GM18868 (cell line): ENCODE data around the gene CFAP74.

ENCODE experiments used
- ATAC-seq: cut with Tn5 transposase; IDR thresholded peaks from one replicate; pipeline ENCODE4 v1.9.1; 2021; ENCODE audit warnings: mild to moderate bottlenecking, moderate library complexity; ENCODE audit not compliant: unreplicated experiment

Gene CFAP74

DNA sequence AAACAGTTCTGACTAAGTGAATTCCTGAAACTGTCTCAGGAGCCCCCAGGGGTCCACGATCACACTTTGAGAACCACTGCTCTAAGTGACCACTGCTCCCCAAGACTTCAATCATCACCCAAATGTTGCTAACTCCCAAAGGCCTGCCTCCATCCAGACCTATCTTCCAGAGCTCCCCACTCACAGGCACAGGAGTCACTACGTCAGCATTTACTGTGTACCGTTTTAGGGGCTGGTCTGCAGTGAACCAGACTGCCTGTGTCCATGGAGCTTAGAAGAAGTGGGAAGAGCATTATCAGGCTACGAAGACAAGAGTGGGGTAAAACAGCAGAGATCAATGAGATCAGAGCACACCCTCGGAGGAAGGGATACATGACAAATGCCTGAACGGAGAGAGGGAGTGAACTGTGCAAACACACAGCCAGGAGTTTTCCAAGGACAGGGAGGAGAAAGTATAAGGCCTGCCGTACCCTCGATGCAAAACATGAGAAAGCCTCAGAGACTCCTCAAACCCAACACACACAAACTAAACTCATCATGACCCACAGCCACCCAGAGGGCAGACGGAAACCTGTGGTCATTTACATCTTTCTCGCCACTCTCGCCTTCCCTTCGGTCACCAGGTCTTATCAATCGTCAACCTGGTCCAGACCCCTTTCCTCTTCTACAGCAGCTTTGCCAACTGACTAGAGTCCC is 122.8 kb downstream of the CFAP74 start:
- no peak for ATAC-seq

DNA sequence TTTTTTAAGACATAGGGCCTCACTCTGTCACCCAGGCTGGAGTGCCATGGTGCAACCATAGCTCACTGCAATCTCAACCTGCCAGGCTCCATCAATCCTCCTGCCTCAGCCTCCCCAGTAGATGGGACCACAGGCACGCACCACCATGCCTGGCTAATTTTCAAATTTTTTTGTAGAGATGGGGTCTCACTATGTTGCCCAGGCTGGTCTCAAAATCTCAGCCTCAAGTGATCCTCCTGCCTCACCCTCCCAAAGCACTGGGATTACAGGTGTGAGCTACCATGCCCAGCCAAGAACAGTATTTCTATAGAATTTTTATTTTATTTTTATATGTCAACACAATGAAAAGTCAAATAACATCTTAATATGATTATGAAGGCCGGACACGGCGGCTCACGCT is 123.6 kb downstream of the CFAP74 start:
- no peak for ATAC-seq

DNA sequence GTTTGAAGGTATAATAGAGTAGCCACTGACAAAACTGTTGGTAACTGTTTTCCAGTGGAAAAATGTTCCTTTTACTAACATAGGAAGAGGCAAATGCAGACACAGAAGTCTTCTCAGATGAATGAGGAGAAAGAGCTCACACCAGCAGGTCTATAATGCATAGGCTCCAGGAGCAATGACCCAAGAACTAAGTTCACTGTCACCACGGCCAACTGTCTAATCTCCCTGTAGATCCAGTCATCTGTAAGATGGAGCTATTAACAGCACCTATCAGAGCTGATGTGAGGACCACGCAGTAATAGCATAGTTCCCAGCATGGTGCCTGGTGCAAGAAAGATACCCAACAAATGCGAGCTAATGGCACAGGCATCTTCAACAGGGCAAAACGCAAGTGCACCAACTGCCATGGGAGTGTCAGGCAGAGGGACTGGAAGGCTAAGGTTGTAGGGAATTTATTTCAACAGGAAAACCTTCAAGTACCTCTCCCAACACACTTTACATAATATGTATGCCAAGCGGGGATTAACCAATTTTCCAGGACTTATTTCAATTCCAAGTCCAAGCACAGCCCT is 125.6 kb downstream of the CFAP74 start:
- no peak for ATAC-seq

GRCh38 chr1:1876335-1876930 is 127.2 kb downstream of the CFAP74 start:
- no peak for ATAC-seq

DNA sequence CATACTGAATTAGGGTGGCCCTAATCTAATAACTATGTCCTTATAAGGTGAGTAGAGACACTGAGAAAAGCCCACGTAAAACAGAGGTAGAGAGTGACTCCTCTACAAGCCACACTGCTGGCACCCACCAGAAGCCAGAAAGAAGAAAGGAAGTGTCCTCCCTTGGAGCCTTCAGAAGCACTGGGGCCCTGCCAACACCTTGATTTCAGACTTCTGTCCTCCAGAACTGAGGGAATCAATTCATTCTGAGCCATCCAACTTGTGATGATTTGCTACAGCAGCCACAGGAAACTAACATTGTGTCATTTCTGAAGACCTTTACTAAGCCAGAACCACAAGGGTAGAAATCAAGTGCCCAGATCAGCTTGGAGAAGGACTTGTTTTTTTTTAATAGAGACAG is 127.7 kb downstream of the CFAP74 start:
- ATAC-seq = no peak

DNA sequence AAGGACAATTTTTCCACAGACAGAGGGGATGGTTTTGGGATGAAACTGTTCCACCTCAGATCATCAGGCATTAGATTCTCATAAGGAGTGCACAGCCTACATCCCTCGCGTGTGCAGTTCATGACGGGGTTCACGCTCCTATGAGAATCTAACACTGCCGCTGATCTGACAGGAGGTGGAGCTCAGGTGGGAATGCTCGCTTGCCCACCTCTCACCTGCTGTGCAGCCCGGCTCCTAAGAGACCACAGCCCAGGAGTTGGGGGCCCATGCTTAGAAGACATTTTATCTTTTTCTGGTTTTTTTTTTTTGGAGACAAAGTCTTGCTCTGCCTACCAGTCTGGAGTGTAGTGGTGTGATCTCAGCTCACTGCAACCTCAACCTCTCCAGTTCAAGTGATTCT is 128.7 kb downstream of the CFAP74 start:
- no peak for ATAC-seq

- no peak for ATAC-seq
Measured at GRCh38 chr1:1873186-1873585, 130.4 kb downstream of the CFAP74 start.

DNA sequence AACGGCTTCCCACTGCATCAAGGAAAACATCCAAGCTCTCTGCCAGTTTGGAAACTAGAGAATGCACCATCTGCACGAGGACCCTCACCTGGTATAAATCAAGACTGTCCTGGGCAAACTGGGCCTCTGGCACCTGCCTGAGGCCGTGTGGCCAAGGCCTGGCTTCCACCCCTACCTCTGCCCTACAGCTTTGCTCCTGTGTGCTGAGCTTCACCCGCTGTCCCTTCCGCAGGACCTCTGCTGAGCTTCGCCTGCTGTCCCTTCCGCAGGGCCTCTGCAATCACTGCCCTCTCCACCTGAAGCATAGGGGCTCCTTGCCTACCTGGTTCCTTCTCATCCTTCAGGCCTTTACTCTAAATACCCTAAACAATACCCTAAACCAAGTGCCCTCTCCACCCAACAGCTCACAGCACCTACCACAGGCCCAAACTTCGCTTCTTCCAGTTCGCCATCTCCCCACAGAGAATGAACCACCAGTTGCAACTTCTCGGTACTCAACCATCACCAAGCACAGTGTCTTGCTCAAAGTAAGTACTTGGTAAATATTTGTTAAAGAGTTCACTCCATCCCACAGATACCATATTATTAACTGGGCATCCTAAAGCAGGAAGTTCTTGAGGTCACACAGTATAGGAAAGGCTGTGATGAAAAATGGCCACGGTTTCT is 131.1 kb downstream of the CFAP74 start:
- ATAC-seq = no peak
